Activated gamma-delta T cell (primary cell): ENCODE results near the gene MRI1.
A peak's percentile ranks its signal among the peaks of the same experiment; 100 is the strongest.
"Not testable (repeated sequence)": the region's sequence is repeated elsewhere in the genome, so short reads cannot be mapped to it uniquely, and the experiment has no call there.

ENCODE experiments used
- DNase-seq: peaks from one replicate; lab custom pipeline; 2025; lab: John Stamatoyannopoulos, UW
- total RNA-seq, 2 donors: gene quantifications; one replicate each; lab custom pipeline; 2026; lab: John Stamatoyannopoulos, UW

MRI1 gene
- total RNA-seq, result 94.7 to 135 reads per million in 2 donors

GRCh38 chr19:13764101-13764807 is at the start of gene MRI1:
Gene MRI1, plus strand, starts transcription at chr19:13764522. Its CDS starts 67 bp downstream, at chr19:13764589.
- peak; percentile 37 for DNase-seq

- no peak for DNase-seq
These were observed 47.1 kb upstream of the MRI1 start for GRCh38 chr19:13717194-13717643.

- no peak for DNase-seq
These were observed 45.6 kb upstream of the MRI1 start for GRCh38 chr19:13718733-13719132.

- DNase-seq, result no peak
These were observed 42.2 kb upstream of the MRI1 start for GRCh38 chr19:13722146-13722545.

GRCh38 chr19:13723206-13723605 is 41.1 kb upstream of the MRI1 start:
- DNase-seq, result no peak

GRCh38 chr19:13726323-13726722 is 38.0 kb upstream of the MRI1 start:
- no peak for DNase-seq

GRCh38 chr19:13727798-13728197 is 36.5 kb upstream of the MRI1 start:
- DNase-seq, result no peak

GRCh38 chr19:13729859-13730258 is 34.5 kb upstream of the MRI1 start:
- no peak for DNase-seq

- peak; percentile 96 for DNase-seq
These were observed 33.0 kb upstream of the MRI1 start for GRCh38 chr19:13731147-13731964.

GRCh38 chr19:13732337-13732736 is 32.0 kb upstream of the MRI1 start:
- DNase-seq, result no peak

- no peak for DNase-seq
These were observed 29.6 kb upstream of the MRI1 start for GRCh38 chr19:13734751-13735150.

GRCh38 chr19:13738073-13738472 is 26.2 kb upstream of the MRI1 start:
- no peak for DNase-seq

GRCh38 chr19:13741893-13742292 is 22.4 kb upstream of the MRI1 start:
- no peak for DNase-seq

- DNase-seq, result no peak
These were observed 21.6 kb upstream of the MRI1 start for GRCh38 chr19:13742756-13743155.

- DNase-seq, result no peak
These were observed 20.1 kb upstream of the MRI1 start for GRCh38 chr19:13744174-13744573.

- no peak for DNase-seq
These were observed 17.2 kb upstream of the MRI1 start for GRCh38 chr19:13747098-13747453.

- DNase-seq, result no peak
These were observed 16.0 kb upstream of the MRI1 start for GRCh38 chr19:13748169-13748828.

GRCh38 chr19:13751436-13751835 is 12.9 kb upstream of the MRI1 start:
- DNase-seq, result no peak

GRCh38 chr19:13753622-13754021 is 10.7 kb upstream of the MRI1 start:
- DNase-seq, result not testable (repeated sequence)

GRCh38 chr19:13756210-13756609 is 8.1 kb upstream of the MRI1 start:
- no peak for DNase-seq

- DNase-seq, result no peak
These were observed 6.2 kb upstream of the MRI1 start for GRCh38 chr19:13757805-13758772.
